PC-3 (cell line): ENCODE data around the gene MORN3. TPM values are rescaled to one million over a fixed set of nuclear protein-coding genes. Genes with fewer than 3 reads are reported as not detected.

Source experiments
- ATAC-seq: fragments of 200-7000 bp; cut with Tn5 transposase; 2 replicates; pipeline ENCODE4 v1.9.1; 2020; ENCODE audit warnings: mild to moderate bottlenecking, moderate library complexity
- BruUV-seq: library from RNA; stranded (reverse); fragments of 400-500 nt; replicated peaks from 2 replicates; lab custom pipeline; 2021; lab: Mats Ljungman, UMichigan
- CTCF ChIA-PET: fragments of 300-600 bp; sonication (Branson Sonifier 250); formaldehyde crosslinking; loops from one replicate; lab custom pipeline; 2022; ENCODE audit warnings: antibody characterized with exemption; lab: Charles Lee
- POLR2A ChIA-PET: fragments of 300-600 bp; sonication (Branson Sonifier 250); formaldehyde crosslinking; loops from one replicate; lab custom pipeline; 2022; ENCODE audit warnings: antibody characterized with exemption; ENCODE audit not compliant: unreplicated experiment; lab: Charles Lee
- DNase-seq: peaks from one replicate; pipeline ENCODE4 v3.0.0-alpha.2; 2015
- H2AFZ ChIP-seq: fragments of 300-600 bp; sonication (generic); 2 replicates; pipeline ENCODE4 v1.6.0; 2016; ENCODE audit warnings: antibody characterized with exemption, low read length
- H3F3A ChIP-seq: fragments of 300-600 bp; sonication (generic); one replicate; pipeline ENCODE4 v1.6.0; 2017; ENCODE audit warnings: antibody characterized with exemption, low read length, control low read depth, mild to moderate bottlenecking; ENCODE audit not compliant: unreplicated experiment
- H3K27ac ChIP-seq: fragments of 300-600 bp; sonication (generic); 2 replicates; pipeline ENCODE4 v1.5.1; 2016; ENCODE audit warnings: mild to moderate bottlenecking, low read length
- H3K27me3 ChIP-seq: fragments of 300-600 bp; sonication (generic); 2 replicates; pipeline ENCODE4 v1.6.1; 2016; ENCODE audit warnings: low read length, mixed read lengths
- H3K36me3 ChIP-seq: fragments of 300-600 bp; sonication (generic); 2 replicates; pipeline ENCODE4 v1.6.1; 2016; ENCODE audit warnings: low read depth, mixed run types, low read length, mixed read lengths
- H3K4me1 ChIP-seq: fragments of 300-600 bp; sonication (generic); 2 replicates; pipeline ENCODE4 v1.5.1; 2016; ENCODE audit warnings: low read length; ENCODE audit not compliant: insufficient read depth
- H3K4me2 ChIP-seq: fragments of 300-600 bp; sonication (generic); 2 replicates; pipeline ENCODE4 v1.6.0; 2016; ENCODE audit warnings: low read length
- H3K4me3 ChIP-seq: fragments of 300-600 bp; sonication (generic); 2 replicates; pipeline ENCODE4 v1.5.1; 2016; ENCODE audit warnings: mild to moderate bottlenecking, low read length, mixed read lengths
- H3K79me2 ChIP-seq: fragments of 300-600 bp; sonication (generic); 2 replicates; pipeline ENCODE4 v1.6.1; 2017; ENCODE audit warnings: low read length, mixed read lengths
- H3K9ac ChIP-seq: fragments of 300-600 bp; sonication (generic); 2 replicates; pipeline ENCODE4 v1.6.0; 2016; ENCODE audit warnings: mild to moderate bottlenecking, low read length
- H3K9me2 ChIP-seq: fragments of 300-600 bp; sonication (generic); replicated peaks from 2 replicates; pipeline ENCODE4 v1.6.1; 2016; ENCODE audit warnings: mixed run types, low read length, mixed read lengths
- H3K9me3 ChIP-seq: fragments of 300-600 bp; sonication (generic); 2 replicates; pipeline ENCODE4 v1.6.1; 2016; ENCODE audit warnings: low read length, mixed read lengths
- H4K20me1 ChIP-seq: fragments of 300-600 bp; sonication (generic); 2 replicates; pipeline ENCODE4 v1.6.1; 2016; ENCODE audit warnings: low read length, mixed read lengths
- EZH2 ChIP-seq: fragments of 300-600 bp; sonication (generic); IDR thresholded peaks from one replicate; pipeline ENCODE4 v1.6.1; 2017; ENCODE audit warnings: antibody characterized with exemption, mild to moderate bottlenecking, low read length; ENCODE audit not compliant: unreplicated experiment
- EZH2phosphoT487 ChIP-seq: fragments of 300-600 bp; sonication (generic); IDR thresholded peaks from 2 replicates; pipeline ENCODE4 v1.6.1; 2018; ENCODE audit warnings: mild to moderate bottlenecking, antibody characterized with exemption, low read length, borderline replicate concordance
- intact Hi-C: fragments of 100-400 bp; cut with micrococcal nuclease; formaldehyde crosslinking; loops from 2 replicates; pipeline ENCODE4 v1.9.0; 2023
- total RNA-seq: library from RNA; depleted of rRNA; stranded (reverse); fragments of >200 nt; gene quantifications from 2 replicates; pipeline ENCODE4 v1.2.3, GENCODE V29; 2014
- TF ChIP-seq, protein P1 (sequence below): fragments of 300-600 bp; sonication (generic); conservative IDR thresholded peaks from 2 replicates; pipeline ENCODE4 v1.5.1; 2017; ENCODE audit warnings: antibody characterized with exemption, low read depth, mild to moderate bottlenecking, low read length

The MORN3 gene
- total RNA-seq, 1 experiment from 2014 or later, result 1.7 TPM

DNA sequence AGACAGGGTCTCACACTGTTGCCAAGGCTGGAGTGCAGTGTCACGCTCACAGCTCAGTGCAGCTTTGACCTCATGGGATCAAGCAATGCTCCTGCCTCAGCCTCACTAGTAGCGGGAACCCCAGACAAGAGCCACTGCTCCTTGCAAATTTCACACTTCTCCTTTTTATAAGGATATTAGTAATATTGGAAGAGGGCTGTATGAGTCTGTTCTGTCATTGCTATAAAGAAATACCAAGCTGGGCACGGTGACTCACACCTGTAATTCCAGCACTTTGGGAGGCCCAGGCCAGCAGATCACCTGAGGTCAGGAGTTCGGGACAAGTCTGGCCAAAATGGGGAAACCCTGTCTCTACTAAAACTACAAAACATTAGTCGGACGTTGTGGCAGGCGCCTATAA lies 56.0 kb downstream of the MORN3 start:
- TF ChIP-seq EZH2phosphoT487 (no peak), EZH2 (no peak)
- TF ChIP-seq, protein P1, sequence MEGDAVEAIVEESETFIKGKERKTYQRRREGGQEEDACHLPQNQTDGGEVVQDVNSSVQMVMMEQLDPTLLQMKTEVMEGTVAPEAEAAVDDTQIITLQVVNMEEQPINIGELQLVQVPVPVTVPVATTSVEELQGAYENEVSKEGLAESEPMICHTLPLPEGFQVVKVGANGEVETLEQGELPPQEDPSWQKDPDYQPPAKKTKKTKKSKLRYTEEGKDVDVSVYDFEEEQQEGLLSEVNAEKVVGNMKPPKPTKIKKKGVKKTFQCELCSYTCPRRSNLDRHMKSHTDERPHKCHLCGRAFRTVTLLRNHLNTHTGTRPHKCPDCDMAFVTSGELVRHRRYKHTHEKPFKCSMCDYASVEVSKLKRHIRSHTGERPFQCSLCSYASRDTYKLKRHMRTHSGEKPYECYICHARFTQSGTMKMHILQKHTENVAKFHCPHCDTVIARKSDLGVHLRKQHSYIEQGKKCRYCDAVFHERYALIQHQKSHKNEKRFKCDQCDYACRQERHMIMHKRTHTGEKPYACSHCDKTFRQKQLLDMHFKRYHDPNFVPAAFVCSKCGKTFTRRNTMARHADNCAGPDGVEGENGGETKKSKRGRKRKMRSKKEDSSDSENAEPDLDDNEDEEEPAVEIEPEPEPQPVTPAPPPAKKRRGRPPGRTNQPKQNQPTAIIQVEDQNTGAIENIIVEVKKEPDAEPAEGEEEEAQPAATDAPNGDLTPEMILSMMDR, result no peak

DNA sequence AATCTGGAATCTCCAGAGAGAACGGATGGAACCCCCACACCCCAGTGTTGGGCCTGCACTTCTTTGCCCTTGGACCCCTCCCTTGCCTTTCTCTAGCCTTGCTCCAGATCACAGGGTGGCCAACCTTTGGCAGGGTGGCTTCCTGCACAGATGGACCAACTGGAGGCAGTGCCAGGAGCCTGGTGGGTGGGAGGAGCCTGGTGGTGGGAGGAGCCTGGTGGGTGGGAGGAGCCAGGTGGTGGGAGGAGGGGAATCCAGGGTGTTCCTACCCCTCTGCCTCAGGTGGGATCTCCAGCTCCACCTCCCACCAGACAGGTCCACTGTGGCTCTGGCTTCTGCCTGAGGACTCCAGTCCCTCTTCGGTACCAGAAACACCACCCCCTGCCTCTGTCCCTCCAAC lies 58.1 kb downstream of the MORN3 start:
- Histone ChIP-seq H3K27ac (no peak overlapping the region), H3K9me2 (no peaks in the 10 kb centered on the region), H3K9me3 (no peaks in the 10 kb centered on the region), H3K79me2 (no peaks in the 10 kb centered on the region), H3K27me3 (no peaks in the 10 kb centered on the region), H3F3A (no peaks in the 10 kb centered on the region), H3K36me3 (no peaks in the 10 kb centered on the region), H4K20me1 (no peaks in the 10 kb centered on the region), H3K4me1 (no peaks in the 10 kb centered on the region; the same call in 1 of the 2 replicates), H3K9ac (no peak overlapping the region), H3K4me2 (no peak overlapping the region), H3K4me3 (no peak overlapping the region), H2AFZ (no peak overlapping the region)
- DNase-seq, result no peak
- intact Hi-C loops, result no loop called here
- BruUV-seq, result no TSS peak
- peak; percentile 35; the same call in 1 of the 2 replicates for ATAC-seq
- ChIA-PET POLR2A (no interaction called here), CTCF (no interaction called here)
- TF ChIP-seq, protein P1, result no peak
- TF ChIP-seq EZH2phosphoT487, result no peak
- TF ChIP-seq EZH2, result no peak

More for the DNA sequence above, 56.0 kb downstream of the MORN3 start:
- intact Hi-C loops, result no loop called here
- H3F3A ChIP-seq, result no peaks in the 10 kb centered on the region
- H3K9ac ChIP-seq, result no peak overlapping the region
- no TSS peak for BruUV-seq
- CTCF ChIA-PET, result interaction anchor here (0.7 kb wide), 1 partner anchor 37 kb away, joined by 12 read pairs; no protein-coding TSS in a partner anchor
- POLR2A ChIA-PET, result no interaction called here
- no peak overlapping the region for H3K27ac ChIP-seq
- H3K79me2 ChIP-seq, result no peaks in the 10 kb centered on the region
- no peak overlapping the region for H3K4me3 ChIP-seq
- no peaks in the 10 kb centered on the region for H3K9me3 ChIP-seq
- no peaks in the 10 kb centered on the region for H3K36me3 ChIP-seq
- ATAC-seq (peak; percentile 39), DNase-seq (peak; percentile 41)
- no peak overlapping the region for H2AFZ ChIP-seq
- no peaks in the 10 kb centered on the region for H3K9me2 ChIP-seq
- no peak overlapping the region for H3K4me2 ChIP-seq
- no peaks in the 10 kb centered on the region for H3K27me3 ChIP-seq
- H3K4me1 ChIP-seq, result no peaks in the 10 kb centered on the region; the same call in 1 of the 2 replicates
- H4K20me1 ChIP-seq, result no peaks in the 10 kb centered on the region
